NCI-H2171 treated with DMSO at 0.1 percent for 48 hours (cell line): ENCODE results near the gene CATSPER3.

Experiments used
- DNase-seq: peaks from one replicate; lab custom pipeline; 2025; lab: John Stamatoyannopoulos, UW

Gene CATSPER3

DNA sequence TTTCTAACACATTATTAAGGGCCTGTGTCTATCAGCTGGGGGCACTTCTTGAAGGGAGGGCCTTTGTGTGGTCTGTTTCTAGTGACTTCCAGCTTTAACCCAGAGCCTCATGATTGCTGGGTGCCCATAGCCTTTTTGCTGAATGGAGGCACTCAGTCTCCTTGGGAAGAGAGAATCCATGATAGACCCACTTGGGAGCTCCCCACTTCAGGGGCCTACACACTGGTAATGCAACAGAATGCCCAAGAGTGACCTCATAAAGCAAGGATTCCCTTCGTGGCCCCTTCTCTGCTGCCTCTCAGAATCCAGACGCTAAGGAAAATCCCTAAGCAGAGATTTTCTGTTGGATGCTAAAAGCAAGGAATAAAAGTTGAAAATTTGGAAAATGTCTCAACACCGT is at the start of gene CATSPER3:
Gene CATSPER3 (plus strand): TSS at position 301 of the 400 bp plus-strand sequence. CDS start 85 bp downstream, at position 386.
- DNase-seq = no peak

DNA sequence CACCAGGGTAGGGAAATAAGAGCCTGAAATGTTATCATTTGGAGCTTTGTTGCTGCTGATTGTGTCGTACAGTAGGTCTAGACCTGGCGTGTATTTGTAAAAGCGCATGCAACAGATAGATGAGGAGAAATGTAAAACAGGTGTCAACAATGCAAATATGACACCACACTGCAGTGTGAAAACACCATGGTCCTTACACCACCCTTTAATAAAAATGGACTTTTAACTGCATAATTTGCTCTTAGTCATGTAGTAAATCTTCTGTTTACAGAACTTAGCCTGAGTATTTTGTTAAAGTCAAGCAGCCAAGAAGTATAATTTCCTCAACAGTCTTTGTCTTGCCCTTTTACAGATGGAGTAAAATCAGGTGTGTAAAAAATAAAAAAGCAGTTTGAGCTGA is 48.8 kb upstream of the CATSPER3 start:
- DNase-seq = no peak

DNA sequence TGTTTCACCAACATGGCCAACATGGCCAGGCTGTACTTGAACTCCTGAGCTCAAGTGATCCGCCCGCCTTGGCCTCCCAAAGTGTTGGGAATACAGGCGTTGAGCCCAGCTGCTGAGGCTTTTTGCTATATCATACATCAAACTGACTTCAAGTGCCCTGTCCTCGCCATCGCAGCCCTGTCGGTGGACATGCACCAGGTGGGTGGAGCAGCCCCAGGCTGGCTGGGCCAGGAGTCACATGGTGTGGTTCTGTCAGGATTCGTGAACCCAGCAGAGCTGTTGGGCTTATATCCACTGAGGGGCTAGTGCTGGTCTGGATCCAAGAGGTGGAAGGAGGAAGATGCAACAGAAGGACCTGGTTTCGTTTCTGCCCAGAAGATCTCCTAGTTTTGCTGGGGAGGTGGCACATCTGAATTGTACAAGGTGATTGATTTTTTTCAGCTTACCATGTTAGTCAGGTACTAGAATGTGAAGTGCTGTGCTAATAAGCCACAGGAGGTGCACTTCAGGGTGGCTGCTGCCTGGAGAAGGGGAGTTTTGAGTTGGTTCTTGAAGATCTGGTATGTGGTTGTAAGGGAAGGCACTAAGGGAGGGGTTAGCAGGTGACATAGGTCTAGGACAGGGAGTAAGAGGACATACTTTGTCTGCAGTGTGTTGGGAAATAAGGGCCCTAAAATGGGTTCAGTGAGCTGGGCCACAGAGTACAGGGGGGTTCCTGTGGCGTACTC is 46.7 kb upstream of the CATSPER3 start:
- DNase-seq = no peak

DNA sequence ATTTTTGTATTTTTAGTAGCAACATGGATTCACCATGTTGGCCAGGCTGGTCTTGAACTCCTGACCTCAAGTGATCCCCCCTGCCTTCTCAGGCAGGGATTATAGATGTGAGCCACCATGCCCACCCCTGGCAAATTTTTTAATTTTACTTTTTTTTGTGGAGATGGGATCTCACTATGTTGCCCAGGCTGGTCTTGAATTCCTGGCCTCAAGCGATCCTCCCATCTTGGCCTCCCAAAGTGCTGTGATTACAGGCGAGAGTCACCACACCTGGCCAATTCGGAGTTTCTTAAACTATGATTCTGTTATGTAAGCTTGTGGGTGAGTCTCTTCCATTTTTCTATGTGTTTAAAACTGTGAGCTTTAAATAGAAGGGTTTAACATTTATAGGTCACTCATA is 35.2 kb upstream of the CATSPER3 start:
- no peak for DNase-seq

DNA sequence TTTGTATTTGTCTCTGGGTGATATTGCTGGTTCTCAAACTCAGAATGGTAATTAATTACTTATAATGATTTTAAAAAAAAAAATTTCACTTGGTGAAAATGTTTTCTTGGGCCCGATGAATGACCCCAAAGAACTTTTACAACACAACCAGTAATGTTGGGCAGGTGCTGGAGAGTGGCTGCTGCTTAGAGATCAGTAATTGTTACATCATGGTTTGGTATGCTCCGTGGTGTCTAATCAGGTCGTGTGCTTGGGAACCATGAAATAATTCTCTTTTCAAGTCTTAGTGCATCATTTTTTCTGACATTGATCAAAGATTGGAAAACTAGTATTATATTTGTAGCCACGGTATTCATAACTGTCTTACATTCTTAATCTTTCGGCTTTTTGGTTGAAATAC is 33.5 kb upstream of the CATSPER3 start:
- no peak for DNase-seq

DNA sequence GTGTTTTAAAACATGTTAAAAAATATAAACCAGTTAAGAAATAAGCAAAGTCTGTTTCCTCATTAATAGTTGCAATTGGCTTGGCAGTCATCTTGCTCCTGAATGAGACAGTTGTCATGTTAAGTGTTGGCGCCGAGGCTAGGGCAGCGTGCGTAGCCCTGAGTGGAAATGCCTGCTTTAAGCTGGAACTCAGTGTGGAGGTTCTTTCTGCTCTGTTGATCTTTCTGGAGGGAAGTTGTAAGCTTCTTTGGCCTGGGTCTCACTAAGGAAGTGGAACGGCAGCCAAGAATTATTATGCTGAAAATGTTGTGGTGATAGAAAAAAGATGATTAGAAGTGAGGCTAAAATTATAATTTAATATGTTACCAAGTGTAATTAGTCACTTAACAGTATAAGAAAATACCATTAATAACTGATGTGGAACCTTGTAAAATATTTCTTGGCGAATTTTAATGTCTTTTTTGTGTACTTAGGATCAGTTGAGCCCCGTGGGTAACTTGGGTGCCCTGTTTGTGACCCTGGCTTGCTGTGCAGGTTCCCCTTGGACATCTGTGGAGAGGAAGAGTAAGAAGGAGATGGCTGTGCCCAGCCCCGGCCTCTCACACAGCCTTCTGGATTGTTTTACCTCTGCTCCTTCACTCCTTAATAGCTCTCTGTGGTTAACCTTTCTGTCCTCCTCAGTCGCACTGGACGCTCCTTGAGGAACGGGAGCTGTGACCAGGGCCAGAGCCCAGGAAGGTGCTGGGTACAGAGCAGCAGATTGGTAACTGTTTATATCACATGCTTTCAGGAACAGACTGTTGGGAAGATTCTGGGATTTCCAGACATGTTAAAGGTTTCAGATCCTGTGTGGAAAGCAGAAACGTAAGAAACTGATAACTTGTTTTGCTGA is 31.8 kb upstream of the CATSPER3 start:
- DNase-seq = no peak

DNA sequence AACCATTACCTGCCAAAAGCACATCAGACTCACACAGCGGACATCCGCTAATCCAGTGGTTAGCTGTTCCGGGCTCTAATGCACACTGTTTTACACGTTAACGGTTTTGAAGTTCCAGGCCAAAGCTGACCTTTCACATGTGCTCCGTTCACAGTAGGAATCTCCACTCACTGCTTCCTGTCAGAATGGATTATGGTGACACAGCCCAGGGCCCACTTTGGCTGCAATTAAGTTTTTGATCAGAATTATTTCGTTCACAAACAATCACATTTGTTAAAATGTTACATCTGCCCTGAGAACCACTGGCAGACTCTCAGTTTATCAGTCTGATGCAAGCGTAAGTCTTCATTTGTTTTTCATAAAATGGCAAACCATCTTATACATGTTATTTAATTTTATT is 30.2 kb upstream of the CATSPER3 start:
- DNase-seq = no peak

DNA sequence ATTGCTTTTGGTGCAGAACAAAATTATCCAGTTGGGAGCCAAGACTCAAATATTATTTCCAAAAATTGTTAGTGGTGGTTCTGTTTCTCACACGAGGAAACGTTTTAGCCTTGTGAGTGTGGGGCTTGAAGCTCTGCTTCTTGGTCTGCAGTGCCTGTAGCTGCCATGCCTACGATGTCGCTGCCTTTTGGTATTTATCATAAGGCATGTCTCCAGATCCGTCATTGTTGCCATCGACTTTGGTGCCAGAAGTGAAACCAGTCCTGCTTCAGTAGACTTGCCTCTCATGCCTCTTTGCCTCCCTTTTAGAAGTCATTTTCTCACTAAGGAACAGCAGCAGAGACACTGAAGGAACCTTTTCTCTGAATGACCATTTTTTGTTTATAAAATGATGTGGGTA is 29.7 kb upstream of the CATSPER3 start:
- no peak for DNase-seq

DNA sequence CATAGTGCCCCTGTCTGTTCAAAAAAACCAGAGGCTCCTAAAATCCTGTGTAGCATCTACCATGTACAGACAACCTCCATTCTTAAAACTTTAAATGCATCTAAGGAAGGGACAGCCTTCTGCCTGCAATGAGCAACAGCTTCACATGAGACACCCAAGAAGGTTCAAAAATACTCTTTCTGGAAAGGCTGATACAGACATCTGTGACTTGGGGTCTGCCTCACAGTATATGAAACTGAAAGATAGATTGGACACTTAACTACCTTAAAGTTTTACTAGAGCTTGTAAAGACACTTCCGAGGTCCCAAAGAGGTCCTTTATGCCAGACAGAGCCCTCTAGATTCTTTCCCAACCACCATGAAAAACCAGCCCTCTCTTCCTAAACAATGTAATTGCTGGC is 28.2 kb upstream of the CATSPER3 start:
- no peak for DNase-seq

DNA sequence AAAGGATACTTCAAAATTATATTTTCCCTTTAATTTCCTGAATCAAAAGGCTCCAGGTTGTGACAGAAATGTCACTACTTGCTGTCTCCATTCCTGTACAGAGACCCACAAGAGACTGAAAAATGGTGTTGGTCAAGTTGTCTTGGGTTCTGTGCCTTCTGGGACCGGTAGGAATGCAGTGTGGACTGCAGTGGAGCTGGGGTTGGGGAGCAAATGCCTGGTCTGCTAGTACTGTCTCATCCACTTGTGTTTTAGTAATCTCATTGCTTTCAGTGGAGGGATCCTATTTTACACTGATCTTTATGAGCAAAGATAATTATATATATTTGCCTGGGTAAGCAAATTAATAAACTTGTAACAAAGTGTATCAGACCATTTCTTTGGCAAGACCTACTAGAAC is 24.2 kb upstream of the CATSPER3 start:
- no peak for DNase-seq

DNA sequence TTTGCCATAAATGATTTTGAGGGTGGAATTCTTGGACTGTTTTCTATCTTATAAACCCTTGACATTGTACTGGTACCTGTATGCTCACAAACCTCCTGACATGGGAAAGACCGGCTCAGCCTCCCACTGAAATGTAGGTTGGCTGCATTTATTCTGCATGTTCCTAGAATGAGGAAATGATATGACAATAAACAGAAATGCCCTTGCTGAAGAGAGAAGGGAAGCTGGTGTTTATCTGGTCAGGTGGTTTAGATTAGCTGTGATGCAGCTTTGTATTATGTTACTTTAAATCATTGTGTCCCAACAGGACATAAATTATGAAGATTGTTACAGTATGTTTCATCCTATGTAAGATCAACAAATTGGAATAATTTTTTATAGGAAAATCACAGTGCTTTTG is 23.1 kb upstream of the CATSPER3 start:
- DNase-seq = no peak

DNA sequence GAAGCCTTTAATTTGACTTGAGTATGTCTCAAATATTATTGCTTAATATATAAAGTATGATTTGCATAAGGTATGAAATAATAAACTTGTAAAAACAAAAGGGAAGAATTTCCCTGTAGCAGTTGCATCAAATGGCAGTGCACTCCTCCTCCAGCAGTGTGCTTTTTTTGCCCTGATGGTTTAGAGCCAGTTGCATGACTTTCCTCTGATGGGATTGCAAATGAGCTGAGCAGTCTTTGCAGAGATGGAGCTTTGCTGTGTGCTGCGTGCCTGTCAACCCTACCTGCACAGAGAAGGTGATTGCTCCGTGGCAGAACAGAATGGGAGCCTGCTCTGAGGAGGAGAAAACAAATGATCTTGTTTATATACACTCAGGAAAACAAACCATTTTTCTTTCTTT is 22.7 kb upstream of the CATSPER3 start:
- no peak for DNase-seq

DNA sequence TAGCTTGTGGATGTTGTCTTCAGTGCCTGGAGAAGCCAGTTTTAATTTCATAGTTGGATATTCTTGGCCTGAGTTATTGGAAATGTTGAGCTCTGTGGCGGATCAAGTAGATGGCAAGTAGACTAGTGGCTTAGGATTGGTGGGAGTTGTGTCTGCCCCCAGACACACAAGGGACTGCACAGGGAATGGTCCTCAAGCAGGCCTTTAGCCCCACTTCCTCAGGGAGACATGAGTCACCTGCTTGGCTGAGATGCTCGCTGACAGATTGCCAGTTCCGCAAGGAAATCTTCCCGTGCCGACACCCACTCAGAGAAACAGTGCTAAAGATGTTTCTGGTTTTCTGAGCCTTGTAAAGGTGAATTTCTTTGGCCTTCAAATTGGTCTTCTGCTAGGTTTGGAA is 18.8 kb upstream of the CATSPER3 start:
- no peak for DNase-seq

DNA sequence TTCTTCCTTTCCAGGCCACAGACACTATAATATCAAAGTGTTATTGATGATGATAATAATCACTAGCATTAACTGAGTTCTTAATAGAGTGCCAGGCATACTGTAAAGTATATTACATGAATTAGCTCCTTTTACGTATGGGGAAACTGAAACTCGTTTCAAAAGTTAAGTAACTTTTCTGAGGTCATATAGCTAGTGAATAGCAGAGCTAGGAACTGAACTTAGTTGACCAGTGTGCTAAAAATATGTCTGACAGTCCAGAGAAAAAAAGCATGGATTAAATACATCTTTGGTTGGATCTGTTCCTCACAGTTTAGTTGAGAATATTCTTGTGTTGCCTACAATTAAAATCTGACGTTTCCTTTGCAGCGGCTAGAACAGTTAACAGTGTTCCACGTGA is 18.4 kb upstream of the CATSPER3 start:
- no peak for DNase-seq

DNA sequence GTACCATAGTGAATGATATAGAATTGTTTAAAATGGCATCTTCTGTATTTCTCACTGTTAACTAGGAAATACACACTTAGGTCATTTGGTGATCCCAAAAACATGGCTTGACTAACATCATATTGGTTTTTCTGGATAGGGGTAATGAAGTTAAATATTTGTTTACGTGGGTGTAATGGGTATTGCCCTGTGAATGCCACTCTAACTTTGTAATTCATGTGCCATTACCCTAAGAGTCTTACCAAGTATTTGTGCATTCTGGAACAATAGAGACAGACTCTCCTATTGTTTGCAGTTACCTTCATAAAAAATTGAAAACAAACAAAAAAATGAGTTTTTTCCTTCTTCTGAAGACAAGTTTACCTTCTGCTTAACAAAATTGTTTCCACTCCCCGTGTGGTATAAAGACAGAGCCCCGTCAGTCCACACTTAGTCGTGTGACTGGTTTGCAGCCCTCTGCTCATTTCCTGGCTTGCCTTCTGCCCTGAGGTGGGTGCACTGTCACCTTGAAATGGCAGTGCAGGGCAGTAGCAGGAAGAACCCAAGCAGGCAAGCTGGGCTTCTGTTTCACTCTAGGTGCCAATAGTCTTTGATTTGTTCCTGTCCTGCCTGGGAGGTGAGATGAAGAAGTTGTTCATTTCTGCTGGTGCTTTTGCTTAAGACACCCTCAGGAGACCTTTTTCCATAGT is 9.6 kb upstream of the CATSPER3 start:
- no peak for DNase-seq

DNA sequence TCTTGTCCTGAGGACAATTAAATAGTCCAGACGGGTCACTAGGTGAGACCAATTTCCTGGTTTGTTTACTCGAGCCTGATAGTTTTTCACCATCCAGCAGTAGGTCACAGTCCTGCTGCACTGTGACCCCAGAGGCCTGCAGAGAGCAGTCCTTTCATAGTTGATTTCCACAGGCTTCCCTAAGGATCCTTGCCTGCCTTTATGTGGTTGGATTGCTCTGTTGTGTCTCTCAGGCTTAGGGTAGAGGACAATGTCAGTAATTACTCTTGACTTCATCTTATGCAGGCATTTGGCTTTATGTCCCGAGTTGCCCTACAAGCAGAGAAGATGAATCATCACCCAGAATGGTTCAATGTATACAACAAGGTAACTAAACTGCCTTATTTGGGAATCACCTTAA is 9.0 kb upstream of the CATSPER3 start:
- DNase-seq = no peak

DNA sequence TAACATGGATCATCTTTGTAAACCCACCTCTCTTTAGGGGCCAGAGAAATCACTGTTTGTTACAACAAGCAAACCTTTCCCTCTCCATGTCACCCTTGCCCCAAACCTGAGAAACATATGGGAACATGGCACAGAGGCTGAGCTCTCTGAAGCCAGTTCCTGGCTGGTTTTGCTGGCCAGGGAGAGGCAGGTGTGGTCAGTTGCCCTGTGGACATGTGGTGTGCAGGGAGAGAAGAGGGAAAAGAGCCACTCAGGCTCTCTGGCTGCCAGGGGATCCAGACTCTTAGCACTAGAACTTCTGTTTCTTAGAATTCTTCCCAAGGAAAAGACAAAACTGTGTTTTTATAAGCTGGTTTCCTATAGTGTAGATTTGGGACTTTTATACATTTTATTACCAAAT is 4.6 kb upstream of the CATSPER3 start:
- no peak for DNase-seq

DNA sequence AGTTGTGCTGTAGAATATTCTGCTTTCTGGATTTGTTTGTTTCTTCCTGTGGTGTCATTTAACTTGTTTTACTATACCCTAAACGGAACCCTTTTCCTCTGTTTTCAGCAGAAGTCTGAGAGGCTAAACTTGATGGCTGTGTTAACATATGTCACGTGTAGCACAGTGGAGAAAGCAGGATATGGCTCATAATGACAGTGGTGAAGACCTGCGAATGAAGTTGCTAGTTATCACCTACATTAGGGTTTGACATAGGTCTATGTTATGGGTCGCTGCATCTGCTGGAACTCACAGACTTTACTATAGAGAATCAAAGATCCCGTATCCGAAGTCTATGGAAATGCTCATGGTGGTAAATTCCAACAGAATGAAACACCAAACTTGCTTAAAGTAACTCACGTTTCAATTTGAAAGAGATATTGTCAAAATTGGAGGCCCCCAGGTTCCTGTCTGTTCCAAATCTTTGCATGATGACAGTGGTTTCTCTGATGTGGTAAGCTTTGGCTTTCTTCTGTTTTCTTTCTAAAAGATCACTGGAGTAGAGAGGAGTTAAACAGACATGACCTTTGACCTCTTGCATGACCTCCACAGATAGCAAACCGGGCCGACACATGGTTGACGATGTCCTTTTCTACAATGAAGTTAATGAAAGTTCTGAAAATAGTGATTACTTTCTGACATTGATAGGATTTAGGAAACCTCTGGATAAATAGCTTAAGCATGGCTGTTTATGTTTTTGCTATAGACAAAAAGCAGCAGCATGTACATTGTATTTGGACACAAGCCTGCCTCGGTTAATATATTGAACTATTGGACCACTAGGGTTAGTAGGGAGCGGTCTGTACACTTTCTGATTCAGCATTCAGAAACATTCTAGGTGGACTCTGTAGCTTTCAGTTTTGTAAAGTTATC is 3.1 kb upstream of the CATSPER3 start:
- DNase-seq = no peak

DNA sequence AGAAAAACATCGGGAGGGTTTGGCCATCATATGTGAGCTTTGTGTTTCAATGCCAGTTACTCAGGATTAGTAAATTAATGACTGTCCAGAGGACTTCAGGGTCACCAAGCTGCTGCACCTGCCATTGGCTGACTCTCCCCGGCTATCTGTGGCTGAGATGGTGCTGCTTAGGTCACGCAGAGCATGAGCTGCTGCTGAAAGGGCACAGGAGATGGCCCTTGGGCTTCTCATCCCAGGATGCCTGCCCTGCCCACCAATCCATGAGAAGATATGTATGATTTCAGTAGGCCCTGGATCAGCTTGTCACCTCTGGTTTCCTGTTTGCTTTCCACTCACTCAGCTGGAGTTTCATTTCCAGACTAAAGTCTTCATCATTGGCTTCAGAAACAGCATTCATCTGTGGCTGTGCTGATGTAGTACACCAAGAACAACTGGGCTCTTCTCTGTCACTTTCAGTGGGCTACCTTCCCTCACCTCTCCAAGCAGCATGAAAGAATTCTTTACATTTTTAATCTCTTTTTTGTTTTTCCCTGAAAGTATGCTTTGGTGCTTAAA is 2.4 kb upstream of the CATSPER3 start:
- DNase-seq = no peak

DNA sequence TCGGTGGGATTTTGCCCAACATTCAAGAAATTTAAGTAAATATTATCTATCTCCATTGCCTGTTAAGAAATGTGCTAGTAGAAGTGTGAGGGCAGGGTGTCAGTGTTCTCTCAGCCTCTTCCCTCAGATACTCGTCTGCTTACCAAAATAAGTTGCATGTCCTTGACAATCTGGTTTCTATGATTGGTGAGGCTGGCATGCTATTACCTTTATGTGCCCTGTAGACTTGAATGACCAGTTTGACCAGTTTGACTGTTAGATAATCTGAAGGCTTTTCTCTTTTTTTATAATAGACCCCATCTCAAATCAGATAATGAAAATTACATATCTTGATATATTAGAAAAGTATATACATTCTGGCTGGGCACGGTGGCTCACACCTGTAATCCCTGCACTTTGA is 348 bp downstream of the CATSPER3 start:
- no peak for DNase-seq

DNA sequence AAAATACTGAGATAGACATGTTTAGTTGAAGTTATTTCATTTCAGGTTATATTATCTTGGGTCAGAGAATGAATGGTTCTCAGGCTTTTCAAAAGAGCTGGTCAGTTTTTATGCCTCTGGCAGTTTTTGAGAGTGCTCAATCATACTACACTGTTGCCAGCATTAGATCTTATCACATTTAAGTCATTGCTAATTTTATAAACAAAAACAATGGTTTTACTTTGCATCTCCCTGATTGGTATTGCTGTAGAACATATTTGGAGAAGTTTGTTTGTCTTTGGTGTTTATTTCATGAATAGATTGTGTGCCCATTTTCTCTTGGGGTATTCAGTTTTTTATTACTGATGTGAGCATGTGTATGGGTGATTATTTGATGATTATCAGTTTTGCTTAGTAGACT is 1.5 kb downstream of the CATSPER3 start:
- DNase-seq = no peak
